GM18867 (cell line): ENCODE data around the gene ZNF117.
"Not testable (repeated sequence)": the region's sequence is repeated elsewhere in the genome, so short reads cannot be mapped to it uniquely, and the experiment has no call there.

Experiments used
- ATAC-seq: cut with Tn5 transposase; IDR thresholded peaks from one replicate; pipeline ENCODE4 v1.9.1; 2021; ENCODE audit warnings: mild to moderate bottlenecking, moderate library complexity; ENCODE audit not compliant: unreplicated experiment

Gene ZNF117

DNA sequence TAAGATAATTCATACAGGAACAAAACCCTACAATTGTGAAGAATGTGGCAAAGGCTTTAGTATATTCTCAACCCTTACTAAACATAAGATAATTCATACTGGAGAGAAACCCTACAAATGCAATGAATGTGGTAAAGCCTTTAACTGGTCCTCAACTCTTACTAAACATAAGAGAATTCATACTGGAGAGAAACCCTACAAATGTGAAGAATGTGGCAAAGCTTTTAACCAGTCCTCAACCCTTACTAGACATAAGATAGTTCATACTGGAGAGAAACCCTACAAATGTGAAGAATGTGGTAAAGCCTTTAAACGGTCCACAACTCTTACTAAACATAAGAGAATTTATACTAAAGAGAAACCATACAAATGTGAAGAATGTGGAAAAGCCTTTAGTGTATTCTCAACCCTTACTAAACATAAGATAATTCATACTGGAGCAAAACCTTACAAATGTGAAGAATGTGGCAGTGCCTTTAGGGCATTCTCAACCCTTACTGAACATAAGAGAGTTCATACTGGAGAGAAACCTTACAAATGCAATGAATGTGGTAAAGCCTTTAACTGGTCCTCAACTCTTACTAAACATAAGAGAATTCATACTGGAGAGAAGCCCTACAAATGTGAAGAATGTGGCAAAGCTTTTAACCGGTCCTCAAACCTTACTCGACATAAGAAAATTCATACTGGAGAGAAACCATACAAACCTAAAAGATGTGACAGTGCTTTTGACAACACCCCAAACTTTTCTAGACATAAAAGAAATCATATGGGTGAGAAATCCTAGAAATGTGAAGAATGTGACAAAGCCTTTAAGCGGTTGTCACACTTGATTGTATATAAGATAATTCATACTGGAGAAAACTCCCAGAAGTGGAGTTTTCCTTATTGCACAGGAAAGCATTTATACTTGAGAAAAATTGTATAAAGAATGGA lies 62.3 kb downstream of the ZNF117 start:
- ATAC-seq, result not testable (repeated sequence)
